Parathyroid adenoma (tissue), 2 donors: ENCODE data around the gene DDOST.
"Not testable (repeated sequence)": the region's sequence is repeated elsewhere in the genome, so short reads cannot be mapped to it uniquely, and the experiment has no call there.

Source experiments
- H2AFZ ChIP-seq: fragments of 300-600 bp; sonication (generic); one replicate; pipeline ENCODE4 v1.7.0; 2017; ENCODE audit warnings: antibody characterized with exemption, mild to moderate bottlenecking
- H3K27ac ChIP-seq: fragments of 300-600 bp; sonication (generic); one replicate; pipeline ENCODE4 v1.7.0; 2017
- H3K27me3 ChIP-seq: fragments of 300-600 bp; sonication (generic); one replicate; pipeline ENCODE4 v1.7.0; 2017; ENCODE audit warnings: low read length; ENCODE audit not compliant: control insufficient read depth, insufficient read depth
- H3K36me3 ChIP-seq: fragments of 300-600 bp; sonication (generic); one replicate; pipeline ENCODE4 v1.7.0; 2017; ENCODE audit warnings: low read length; ENCODE audit not compliant: control insufficient read depth, insufficient read depth
- H3K4me1 ChIP-seq: fragments of 300-600 bp; sonication (generic); one replicate; pipeline ENCODE4 v1.7.0; 2017; ENCODE audit warnings: control low read depth
- H3K4me2 ChIP-seq: fragments of 300-600 bp; sonication (generic); one replicate; pipeline ENCODE4 v1.7.0; 2017; ENCODE audit warnings: low read length
- H3K4me3 ChIP-seq: fragments of 300-600 bp; sonication (generic); one replicate; pipeline ENCODE4 v1.7.0; 2017; ENCODE audit warnings: low read depth, low read length
- H3K79me2 ChIP-seq: fragments of 300-600 bp; sonication (generic); one replicate; pipeline ENCODE4 v1.7.0; 2017; ENCODE audit warnings: control low read depth
- H3K9ac ChIP-seq: fragments of 300-600 bp; sonication (generic); one replicate; pipeline ENCODE4 v1.7.0; 2017; ENCODE audit warnings: mild to moderate bottlenecking
- H3K9me3 ChIP-seq: fragments of 300-600 bp; sonication (generic); one replicate; pipeline ENCODE4 v1.7.0; 2017; ENCODE audit warnings: low read length; ENCODE audit not compliant: control insufficient read depth
- TF ChIP-seq, protein P1 (sequence below): fragments of 300-600 bp; sonication (generic); IDR thresholded peaks from one replicate; pipeline ENCODE4 v1.7.0; 2017; ENCODE audit warnings: antibody characterized with exemption, mild to moderate bottlenecking
- donor health status: primary hyperparathyroidism.

Gene DDOST

GRCh38 chr1:20612221-20612746 is 48.9 kb downstream of the DDOST start:
- Histone ChIP-seq H3K4me2 (no peak overlapping the region), H3K36me3 (no peaks in the 10 kb centered on the region), H3K27me3 (no peaks in the 10 kb centered on the region), H3K4me3 (no peak overlapping the region), H3K9ac (no peak overlapping the region), H3K4me1 (peaks cover 6% of the 10 kb centered on the region), H3K9me3 (no peaks in the 10 kb centered on the region), H3K79me2 (no peaks in the 10 kb centered on the region), H3K27ac (no peak overlapping the region), H2AFZ (no peak overlapping the region)
- TF ChIP-seq, protein P1, sequence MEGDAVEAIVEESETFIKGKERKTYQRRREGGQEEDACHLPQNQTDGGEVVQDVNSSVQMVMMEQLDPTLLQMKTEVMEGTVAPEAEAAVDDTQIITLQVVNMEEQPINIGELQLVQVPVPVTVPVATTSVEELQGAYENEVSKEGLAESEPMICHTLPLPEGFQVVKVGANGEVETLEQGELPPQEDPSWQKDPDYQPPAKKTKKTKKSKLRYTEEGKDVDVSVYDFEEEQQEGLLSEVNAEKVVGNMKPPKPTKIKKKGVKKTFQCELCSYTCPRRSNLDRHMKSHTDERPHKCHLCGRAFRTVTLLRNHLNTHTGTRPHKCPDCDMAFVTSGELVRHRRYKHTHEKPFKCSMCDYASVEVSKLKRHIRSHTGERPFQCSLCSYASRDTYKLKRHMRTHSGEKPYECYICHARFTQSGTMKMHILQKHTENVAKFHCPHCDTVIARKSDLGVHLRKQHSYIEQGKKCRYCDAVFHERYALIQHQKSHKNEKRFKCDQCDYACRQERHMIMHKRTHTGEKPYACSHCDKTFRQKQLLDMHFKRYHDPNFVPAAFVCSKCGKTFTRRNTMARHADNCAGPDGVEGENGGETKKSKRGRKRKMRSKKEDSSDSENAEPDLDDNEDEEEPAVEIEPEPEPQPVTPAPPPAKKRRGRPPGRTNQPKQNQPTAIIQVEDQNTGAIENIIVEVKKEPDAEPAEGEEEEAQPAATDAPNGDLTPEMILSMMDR = no peak

DNA sequence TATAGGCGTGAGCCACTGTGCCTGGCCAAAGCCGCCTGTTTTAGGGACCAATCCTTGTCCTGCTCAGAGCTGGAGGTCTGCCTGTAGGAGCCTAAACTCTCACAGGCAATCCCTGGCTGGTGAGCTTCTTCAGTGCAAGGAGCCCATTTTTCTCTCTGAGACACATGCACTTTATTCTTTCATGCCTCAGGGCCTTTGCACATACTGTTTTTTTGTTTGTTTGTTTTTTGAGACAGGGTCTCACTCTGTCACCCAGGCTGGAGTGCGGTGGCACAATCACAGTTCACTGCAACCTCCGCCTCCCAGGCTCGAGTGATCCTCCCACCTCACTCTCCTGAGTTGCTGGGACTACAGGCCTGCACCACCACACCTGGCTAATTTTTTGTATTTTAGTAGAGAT is 49.5 kb downstream of the DDOST start:
- TF ChIP-seq, protein P1 = no peak
- no peaks in the 10 kb centered on the region for H3K36me3 ChIP-seq

GRCh38 chr1:20610970-20611369 is 50.2 kb downstream of the DDOST start:
- H3K4me2 ChIP-seq = no peak overlapping the region
- TF ChIP-seq, protein P1 = no peak
- no peaks in the 10 kb centered on the region for H3K27me3 ChIP-seq
- no peak overlapping the region for H3K27ac ChIP-seq
- no peak overlapping the region for H2AFZ ChIP-seq
- H3K4me1 ChIP-seq = peaks cover 6% of the 10 kb centered on the region
- H3K4me3 ChIP-seq = no peak overlapping the region
- H3K9me3 ChIP-seq = no peaks in the 10 kb centered on the region
- H3K79me2 ChIP-seq = no peaks in the 10 kb centered on the region
- no peak overlapping the region for H3K9ac ChIP-seq
- H3K36me3 ChIP-seq = no peaks in the 10 kb centered on the region

More for the DNA sequence above, 49.5 kb downstream of the DDOST start:
- Histone ChIP-seq H3K9ac (no peak overlapping the region), H3K9me3 (no peaks in the 10 kb centered on the region), H3K4me2 (no peak overlapping the region), H3K4me3 (no peak overlapping the region), H3K4me1 (peaks cover 6% of the 10 kb centered on the region), H3K27ac (no peak overlapping the region), H2AFZ (no peak overlapping the region), H3K27me3 (no peaks in the 10 kb centered on the region), H3K79me2 (no peaks in the 10 kb centered on the region)

DNA sequence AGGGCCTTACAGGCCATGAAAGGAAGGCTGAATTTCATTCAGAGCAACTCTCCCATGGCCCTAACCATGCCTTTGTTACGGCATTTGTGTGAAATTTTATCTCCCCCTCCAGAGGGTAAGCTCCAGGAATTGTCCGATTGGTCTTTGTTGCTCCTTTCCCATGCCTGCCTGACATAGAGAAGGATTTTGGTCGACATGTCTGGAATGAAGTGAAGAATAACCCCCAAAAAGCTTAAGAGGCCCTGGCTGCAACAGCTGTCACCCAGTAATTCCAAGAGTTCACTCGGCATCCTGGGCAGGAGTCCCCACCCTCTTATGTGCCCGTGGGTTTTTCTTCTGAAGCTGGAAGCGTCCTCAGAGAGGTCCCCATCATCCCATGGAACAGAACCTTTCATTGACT is 51.6 kb downstream of the DDOST start:
- H3K9ac ChIP-seq = no peak overlapping the region
- no peaks in the 10 kb centered on the region for H3K9me3 ChIP-seq
- H3K4me3 ChIP-seq = no peak overlapping the region
- no peak overlapping the region for H3K4me2 ChIP-seq
- H3K27me3 ChIP-seq = no peaks in the 10 kb centered on the region
- H3K4me1 ChIP-seq = peaks cover 6% of the 10 kb centered on the region
- TF ChIP-seq, protein P1 = no peak
- no peaks in the 10 kb centered on the region for H3K79me2 ChIP-seq
- no peaks in the 10 kb centered on the region for H3K36me3 ChIP-seq
- H2AFZ ChIP-seq = no peak overlapping the region
- no peak overlapping the region for H3K27ac ChIP-seq

- not testable (repeated sequence) for H3K4me2 ChIP-seq, H3K4me1 ChIP-seq, H3K9me3 ChIP-seq, H3K36me3 ChIP-seq, H3K27me3 ChIP-seq, H3K4me3 ChIP-seq, H2AFZ ChIP-seq, H3K79me2 ChIP-seq, H3K9ac ChIP-seq
- H3K27ac ChIP-seq = peak overlapping the region; percentile 44
Measured at GRCh38 chr1:20606801-20607570, 54.2 kb downstream of the DDOST start.
